Tibial nerve (tissue), 4 donors: ENCODE measurements around the gene ADCY4.

ENCODE experiments used
- EP300 ChIP-seq, 2 donors: sonication (generic); formaldehyde crosslinking; IDR thresholded peaks; one replicate each; pipeline ENCODE4 v1.6.1; 2017; ENCODE audit warnings: antibody characterized with exemption in 2 of 2, mild to moderate bottlenecking in 1 of 2
- POLR2A ChIP-seq, 2 donors: fragments of 450-650 bp; IDR thresholded peaks; one replicate each; pipeline ENCODE4 v1.6.1; 2017; ENCODE audit warnings: antibody characterized with exemption in 2 of 2, mild to moderate bottlenecking in 2 of 2, moderate library complexity in 2 of 2
- TF ChIP-seq, protein P1 (sequence below), 5 experiments: fragments of 200-600 bp in 3 of 5; fragments of 450-650 bp in 2 of 5; sonication (generic) in 3 of 5; IDR thresholded peaks; one replicate each; pipeline ENCODE4 v1.5.1; 2016 to 2019; ENCODE audit warnings: antibody characterized with exemption in 5 of 5, mild to moderate bottlenecking in 3 of 5, moderate library complexity in 2 of 5

DNA sequence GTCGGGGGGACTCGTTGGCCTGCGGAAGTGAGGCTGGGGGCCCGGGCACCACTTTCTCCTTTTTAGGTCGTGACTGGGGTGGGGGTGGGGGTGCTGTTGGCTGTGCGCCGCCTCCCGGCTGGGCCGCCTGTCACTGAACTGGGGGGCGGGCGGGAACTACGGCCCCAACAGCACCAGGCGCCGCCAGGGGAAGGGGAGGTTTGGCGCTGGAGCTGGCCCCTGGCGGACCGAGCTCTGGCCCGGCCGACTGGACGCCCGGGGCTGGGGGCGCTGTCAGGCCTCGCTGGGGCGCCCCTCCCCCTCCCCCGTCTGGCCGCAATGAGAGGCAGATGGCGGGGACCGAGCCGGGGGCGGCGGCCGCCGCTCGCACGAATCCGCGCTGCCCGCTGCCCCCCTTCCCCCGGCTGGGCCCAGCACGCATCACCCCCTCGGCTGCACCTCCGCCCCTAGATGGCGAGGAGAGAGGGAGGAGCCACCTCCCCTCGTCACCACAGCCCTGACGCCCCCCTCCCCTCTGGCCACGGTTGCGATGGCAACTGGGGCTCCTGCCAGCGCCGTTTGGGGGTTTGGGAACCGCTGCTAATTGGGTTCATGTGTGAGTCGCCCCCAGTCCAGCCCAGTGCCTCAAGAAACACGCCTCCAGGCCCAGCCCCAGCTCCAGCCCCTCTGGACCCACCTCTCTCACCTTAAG is 33.8 kb upstream of the ADCY4 start:
- TF ChIP-seq, protein P1, sequence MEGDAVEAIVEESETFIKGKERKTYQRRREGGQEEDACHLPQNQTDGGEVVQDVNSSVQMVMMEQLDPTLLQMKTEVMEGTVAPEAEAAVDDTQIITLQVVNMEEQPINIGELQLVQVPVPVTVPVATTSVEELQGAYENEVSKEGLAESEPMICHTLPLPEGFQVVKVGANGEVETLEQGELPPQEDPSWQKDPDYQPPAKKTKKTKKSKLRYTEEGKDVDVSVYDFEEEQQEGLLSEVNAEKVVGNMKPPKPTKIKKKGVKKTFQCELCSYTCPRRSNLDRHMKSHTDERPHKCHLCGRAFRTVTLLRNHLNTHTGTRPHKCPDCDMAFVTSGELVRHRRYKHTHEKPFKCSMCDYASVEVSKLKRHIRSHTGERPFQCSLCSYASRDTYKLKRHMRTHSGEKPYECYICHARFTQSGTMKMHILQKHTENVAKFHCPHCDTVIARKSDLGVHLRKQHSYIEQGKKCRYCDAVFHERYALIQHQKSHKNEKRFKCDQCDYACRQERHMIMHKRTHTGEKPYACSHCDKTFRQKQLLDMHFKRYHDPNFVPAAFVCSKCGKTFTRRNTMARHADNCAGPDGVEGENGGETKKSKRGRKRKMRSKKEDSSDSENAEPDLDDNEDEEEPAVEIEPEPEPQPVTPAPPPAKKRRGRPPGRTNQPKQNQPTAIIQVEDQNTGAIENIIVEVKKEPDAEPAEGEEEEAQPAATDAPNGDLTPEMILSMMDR (IDR thresholded peaks at IDR 0.05), result peak in 1 of 5 experiments; percentile 8
- TF ChIP-seq EP300 (IDR thresholded peaks at IDR 0.05) (no peak), POLR2A (IDR thresholded peaks at IDR 0.05) (peak in 1 of 2 donors; percentile 45)
